Renal cortex interstitium (tissue), 11 donors: ENCODE measurements around the gene GLUD1. TPM values are rescaled to one million over a fixed set of nuclear protein-coding genes. Genes with fewer than 3 reads are reported as not detected.
"Not testable (repeated sequence)": the region's sequence is repeated elsewhere in the genome, so short reads cannot be mapped to it uniquely, and the experiment has no call there.

ENCODE experiments used
- DNase-seq, 11 donors: peaks; one replicate each; pipeline ENCODE4 v3.0.0-alpha.2; 2013; ENCODE audit warnings: low read depth in 9 of 11, low spot score in 4 of 11; ENCODE audit errors: extremely low read depth in 1 of 11
- polyA plus RNA-seq, 3 donors: library from polyadenylated mRNA; unstranded; fragments of 120-200 nt; gene quantifications; one replicate each; pipeline ENCODE4 v1.2.1, GENCODE V29; 2013; ENCODE audit not compliant: insufficient read length in 3 of 3

Gene GLUD1
- polyA plus RNA-seq, 3 donors = 141 to 176 (median 156) TPM

DNA sequence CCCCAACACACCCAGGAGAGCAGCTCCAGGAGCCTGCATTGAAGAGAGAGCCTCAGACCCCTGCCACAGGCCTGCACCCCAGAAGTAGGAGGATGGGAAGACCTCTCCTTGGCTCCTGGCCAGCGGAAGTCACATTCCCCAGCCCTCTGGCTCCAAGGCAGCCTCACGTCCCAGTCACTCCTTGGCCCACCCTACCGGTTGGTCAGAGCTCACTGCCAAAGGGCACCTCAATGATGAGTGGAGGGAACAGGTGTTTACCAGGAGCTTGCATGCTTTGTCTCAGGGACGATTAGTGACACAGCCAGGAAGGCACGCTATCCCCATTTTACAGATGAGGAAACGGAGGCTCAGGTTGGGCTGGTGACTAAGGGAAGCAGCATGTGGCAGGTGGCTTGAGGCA lies 75.6 kb downstream of the GLUD1 start:
- DNase-seq = not testable (repeated sequence)

DNA sequence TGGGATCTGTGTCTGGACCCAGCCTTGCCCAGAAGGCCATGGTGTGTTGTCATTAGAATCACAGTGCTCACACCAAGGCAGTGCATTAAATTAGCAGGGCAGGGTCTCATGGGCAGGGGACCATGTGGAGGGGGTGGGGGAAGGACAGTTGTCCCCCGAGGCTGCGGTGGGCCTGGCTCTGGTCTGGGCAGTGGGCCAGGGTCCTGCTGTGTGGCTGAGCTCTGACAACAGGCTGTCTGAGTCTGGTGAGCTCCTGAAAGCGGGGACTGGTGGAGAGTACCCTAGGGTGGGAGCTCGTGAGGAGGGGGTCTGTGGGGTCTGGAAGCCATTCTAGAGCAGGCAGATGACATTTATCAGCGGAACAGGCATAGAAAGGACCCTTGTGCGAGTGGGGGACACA lies 76.5 kb downstream of the GLUD1 start:
- DNase-seq = not testable (repeated sequence)

DNA sequence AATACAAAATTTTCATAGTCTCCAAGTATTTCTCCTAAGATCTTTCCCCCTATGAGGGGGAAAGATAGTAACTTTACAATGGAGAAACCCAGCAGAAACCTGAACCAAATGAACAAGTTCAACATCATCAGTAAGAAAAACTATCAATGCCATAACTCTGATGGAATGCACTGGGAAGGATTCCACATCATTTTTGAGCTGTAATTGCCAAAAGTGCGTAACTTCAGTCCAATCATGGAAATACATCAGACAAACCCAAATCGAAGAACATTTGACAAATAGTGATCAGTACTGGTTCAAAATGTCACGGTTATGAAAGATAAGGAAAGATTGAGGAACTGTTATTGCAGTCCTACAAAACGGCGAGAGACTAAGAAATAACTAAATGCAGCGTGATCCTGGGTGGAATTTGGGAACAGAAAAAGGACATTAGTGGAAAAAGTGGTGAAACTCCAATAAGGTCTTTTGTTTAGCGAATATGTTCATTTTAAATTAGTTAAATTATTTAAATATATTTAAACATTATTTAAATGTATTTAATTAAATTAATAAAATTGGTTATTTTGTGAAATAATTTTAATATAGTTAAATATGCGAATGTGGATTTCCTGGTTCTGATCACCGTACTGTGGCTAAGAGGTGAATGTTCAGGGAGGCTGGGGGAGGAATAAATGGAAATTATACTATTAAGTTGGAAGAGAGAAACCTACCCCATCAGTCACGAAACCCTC lies 79.5 kb downstream of the GLUD1 start:
- not testable (repeated sequence) for DNase-seq

DNA sequence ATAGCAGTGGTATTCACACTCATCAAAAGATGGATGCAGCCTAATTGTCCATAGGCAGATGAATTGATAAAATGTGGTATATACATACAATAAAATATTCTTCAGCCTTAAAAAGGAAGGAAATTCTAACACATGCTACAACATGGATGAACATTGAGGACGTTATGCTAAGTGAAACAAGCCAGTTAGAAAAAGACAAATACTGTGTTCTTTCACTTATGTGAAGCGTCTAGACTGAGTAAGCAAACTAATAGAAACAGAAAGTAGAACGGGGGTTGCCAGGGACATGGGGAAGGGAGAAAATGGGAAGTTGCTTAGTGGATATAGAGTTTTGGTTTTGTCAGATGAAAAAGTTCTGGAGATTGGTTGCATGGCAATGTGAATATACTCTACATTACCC lies 81.1 kb downstream of the GLUD1 start:
- not testable (repeated sequence) for DNase-seq

DNA sequence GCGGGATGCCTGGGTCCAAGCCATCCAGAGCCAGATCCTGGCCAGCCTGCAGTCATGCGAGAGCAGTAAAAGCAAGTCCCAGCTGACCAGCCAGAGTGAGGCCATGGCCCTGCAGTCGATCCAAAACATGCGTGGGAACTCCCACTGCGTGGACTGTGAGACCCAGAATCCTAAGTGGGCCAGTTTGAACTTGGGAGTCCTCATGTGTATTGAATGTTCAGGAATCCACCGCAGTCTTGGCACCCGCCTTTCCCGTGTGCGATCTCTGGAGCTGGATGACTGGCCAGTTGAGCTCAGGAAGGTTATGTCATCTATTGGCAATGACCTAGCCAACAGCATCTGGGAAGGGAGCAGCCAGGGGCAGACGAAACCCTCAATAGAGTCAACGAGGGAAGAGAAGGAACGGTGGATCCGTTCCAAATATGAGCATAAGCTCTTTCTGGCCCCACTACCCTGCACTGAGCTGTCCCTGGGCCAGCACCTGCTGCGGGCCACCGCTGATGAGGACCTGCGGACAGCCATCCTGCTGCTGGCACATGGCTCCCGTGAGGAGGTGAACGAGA lies 85.4 kb downstream of the GLUD1 start:
- not testable (repeated sequence) for DNase-seq

DNA sequence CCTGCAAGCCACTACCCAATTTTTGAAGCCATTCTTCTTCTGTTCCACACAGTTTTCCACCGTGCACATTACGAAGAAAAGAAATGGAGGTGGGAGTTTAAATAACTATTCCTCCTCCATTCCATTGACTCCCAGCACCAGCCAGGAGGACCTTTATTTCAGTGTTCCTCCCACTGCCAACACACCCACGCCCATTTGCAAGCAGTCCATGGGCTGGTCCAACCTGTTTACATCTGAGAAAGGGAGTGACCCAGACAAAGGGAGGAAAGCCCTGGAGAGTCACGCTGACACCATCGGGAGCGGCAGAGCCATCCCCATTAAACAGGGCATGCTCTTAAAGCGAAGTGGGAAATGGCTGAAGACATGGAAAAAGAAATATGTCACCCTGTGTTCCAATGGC lies 86.3 kb downstream of the GLUD1 start:
- DNase-seq = not testable (repeated sequence)

DNA sequence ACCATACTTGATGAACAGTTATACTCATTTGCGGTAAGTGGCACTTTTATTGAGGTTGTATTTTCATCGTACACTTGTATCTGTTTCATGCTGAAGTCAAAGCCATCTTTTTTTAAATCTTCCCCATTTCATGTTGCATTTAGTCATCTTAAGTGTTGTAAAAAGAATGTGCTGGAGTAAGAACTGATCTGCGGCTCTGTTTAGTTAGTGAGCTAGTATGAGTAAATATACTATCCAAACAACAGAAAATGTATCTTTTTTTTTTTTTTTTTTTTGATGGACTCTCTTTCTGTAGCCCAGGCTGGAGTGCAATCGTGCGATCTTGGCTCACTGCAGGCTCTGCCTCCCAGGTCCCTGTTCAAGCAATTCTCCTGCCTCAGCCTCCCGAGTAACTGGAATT lies 87.0 kb downstream of the GLUD1 start:
- not testable (repeated sequence) for DNase-seq

DNA sequence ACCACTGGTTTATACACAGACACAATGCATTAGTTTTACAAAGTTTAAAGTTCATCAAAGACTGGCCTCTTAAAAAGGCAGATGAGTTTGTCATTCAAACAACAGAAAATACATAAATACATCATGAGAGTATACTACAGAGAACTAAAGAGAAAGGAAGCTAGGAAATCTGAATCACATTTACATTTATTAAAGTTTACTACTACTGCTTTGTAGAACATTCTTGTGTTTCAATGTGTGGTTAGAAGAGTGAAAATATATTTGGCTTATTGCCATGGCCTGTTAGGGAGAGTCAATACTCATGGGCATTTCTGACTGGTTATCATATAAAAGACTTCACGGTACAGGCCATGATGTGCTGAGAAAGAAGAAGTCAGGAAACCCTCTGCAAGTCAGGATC lies 87.5 kb downstream of the GLUD1 start:
- not testable (repeated sequence) for DNase-seq

DNA sequence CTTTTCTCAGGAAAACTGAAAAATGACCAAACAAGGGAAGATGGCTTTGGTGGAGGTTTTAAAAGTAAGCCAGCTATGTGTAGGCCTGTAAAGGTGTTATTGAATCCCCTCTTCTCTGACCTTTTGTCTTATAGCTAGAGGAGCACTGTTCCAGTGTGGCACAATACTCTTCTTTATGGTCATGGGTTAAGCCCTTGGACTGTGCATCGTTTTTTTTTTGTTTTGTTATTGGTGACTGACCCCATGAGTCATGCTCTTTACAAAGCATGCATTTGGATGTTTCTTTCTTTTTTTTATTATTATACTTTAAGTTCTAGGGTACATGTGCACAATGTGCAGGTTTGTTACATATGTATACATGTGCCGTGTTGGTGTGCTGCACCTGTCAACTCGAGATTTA lies 94.2 kb downstream of the GLUD1 start:
- no peak for DNase-seq

Other genes starting within 250 kb of the GLUD1 start
- 10 to 100 TPM; 20.2 to 26.5 (median 25.0) TPM for gene MMRN2, start 137.2 kb downstream of the GLUD1 start, polyA plus RNA-seq
- gene SNCG, start 136.2 kb downstream of the GLUD1 start, polyA plus RNA-seq = 10 to 100 TPM in 2 of 3 donors, 1 to 10 TPM in 1; 9.9 to 13.8 (median 11.6) TPM
- 10 to 100 TPM in 2 of 3 donors, 1 to 10 TPM in 1; 9.2 to 17.2 (median 13.5) TPM for gene ADIRF, start 126.4 kb downstream of the GLUD1 start, polyA plus RNA-seq
- gene FAM25A, start 74.5 kb downstream of the GLUD1 start, polyA plus RNA-seq = not detected
- gene SHLD2, start 363 bp upstream of the GLUD1 start, polyA plus RNA-seq = 10 to 100 TPM; 39.7 to 43.5 (median 42.5) TPM
- 1 to 10 TPM; 1.3 to 5.6 (median 3.1) TPM for gene NUTM2A, start 130.6 kb upstream of the GLUD1 start, polyA plus RNA-seq